ENCODE results near the gene SPRY2. TPM values are rescaled to one million over a fixed set of nuclear protein-coding genes. Genes with fewer than 3 reads are reported as not detected.

The SPRY2 gene
- total RNA-seq, 4 donors from 2014 or later, result 23.0 to 39.5 (median 35.2) TPM

DNA sequence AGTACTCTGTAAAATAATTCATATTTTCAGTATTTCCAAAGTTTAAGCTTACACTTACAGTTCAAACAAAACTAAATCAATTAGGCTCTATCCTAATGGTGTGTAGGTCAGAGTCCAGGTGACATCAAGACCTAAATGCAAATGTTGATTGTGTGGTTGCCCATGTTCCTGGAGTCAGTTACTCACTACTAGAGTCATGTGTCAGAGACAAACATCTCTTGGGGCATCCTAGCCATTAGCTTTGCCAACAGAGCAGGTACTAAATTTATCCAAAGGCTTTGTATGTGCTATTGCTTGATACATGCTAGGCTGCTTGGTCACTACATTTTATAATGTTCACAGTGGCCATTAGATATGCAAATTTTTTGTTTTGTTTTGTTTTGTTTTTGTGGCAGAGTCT is 11.7 kb downstream of the SPRY2 start:
- no peak for DNase-seq (ENCODE audit: low spot score in 2 of 2)
- no peaks in the 10 kb centered on the region for H3K36me3 ChIP-seq
- H3K9me3 ChIP-seq, result no peaks in the 10 kb centered on the region
- TF ChIP-seq POLR2AphosphoS5 (IDR thresholded peaks at IDR 0.05), result no peak
- no peak for TF ChIP-seq EP300 (IDR thresholded peaks at IDR 0.05)
- TF ChIP-seq, protein P1, sequence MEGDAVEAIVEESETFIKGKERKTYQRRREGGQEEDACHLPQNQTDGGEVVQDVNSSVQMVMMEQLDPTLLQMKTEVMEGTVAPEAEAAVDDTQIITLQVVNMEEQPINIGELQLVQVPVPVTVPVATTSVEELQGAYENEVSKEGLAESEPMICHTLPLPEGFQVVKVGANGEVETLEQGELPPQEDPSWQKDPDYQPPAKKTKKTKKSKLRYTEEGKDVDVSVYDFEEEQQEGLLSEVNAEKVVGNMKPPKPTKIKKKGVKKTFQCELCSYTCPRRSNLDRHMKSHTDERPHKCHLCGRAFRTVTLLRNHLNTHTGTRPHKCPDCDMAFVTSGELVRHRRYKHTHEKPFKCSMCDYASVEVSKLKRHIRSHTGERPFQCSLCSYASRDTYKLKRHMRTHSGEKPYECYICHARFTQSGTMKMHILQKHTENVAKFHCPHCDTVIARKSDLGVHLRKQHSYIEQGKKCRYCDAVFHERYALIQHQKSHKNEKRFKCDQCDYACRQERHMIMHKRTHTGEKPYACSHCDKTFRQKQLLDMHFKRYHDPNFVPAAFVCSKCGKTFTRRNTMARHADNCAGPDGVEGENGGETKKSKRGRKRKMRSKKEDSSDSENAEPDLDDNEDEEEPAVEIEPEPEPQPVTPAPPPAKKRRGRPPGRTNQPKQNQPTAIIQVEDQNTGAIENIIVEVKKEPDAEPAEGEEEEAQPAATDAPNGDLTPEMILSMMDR (IDR thresholded peaks at IDR 0.05), result no peak
- no peak for TF ChIP-seq POLR2A (IDR thresholded peaks at IDR 0.05)
- H3K4me3 ChIP-seq, result no peak overlapping the region
- peaks cover 9% of the 10 kb centered on the region for H3K4me1 ChIP-seq
- H3K27me3 ChIP-seq, result no peaks in the 10 kb centered on the region
- H3K27ac ChIP-seq, result no peak overlapping the region

- Histone ChIP-seq H3K4me3 (no peak overlapping the region), H3K36me3 (no peaks in the 10 kb centered on the region), H3K27ac (no peak overlapping the region), H3K9me3 (no peaks in the 10 kb centered on the region), H3K4me1 (no peaks in the 10 kb centered on the region), H3K27me3 (no peaks in the 10 kb centered on the region)
- DNase-seq (ENCODE audit: low spot score in 2 of 2), result no peak
- no peak for TF ChIP-seq EP300 (IDR thresholded peaks at IDR 0.05)
- TF ChIP-seq, protein P1 (IDR thresholded peaks at IDR 0.05), result no peak
- TF ChIP-seq POLR2AphosphoS5 (IDR thresholded peaks at IDR 0.05), result no peak
- TF ChIP-seq POLR2A (IDR thresholded peaks at IDR 0.05), result no peak
- 100% methylated on average over 2 of the region's 2 CpGs for WGBS
Measured at GRCh38 chr13:80319004-80319403, 21.9 kb downstream of the SPRY2 start.

DNA sequence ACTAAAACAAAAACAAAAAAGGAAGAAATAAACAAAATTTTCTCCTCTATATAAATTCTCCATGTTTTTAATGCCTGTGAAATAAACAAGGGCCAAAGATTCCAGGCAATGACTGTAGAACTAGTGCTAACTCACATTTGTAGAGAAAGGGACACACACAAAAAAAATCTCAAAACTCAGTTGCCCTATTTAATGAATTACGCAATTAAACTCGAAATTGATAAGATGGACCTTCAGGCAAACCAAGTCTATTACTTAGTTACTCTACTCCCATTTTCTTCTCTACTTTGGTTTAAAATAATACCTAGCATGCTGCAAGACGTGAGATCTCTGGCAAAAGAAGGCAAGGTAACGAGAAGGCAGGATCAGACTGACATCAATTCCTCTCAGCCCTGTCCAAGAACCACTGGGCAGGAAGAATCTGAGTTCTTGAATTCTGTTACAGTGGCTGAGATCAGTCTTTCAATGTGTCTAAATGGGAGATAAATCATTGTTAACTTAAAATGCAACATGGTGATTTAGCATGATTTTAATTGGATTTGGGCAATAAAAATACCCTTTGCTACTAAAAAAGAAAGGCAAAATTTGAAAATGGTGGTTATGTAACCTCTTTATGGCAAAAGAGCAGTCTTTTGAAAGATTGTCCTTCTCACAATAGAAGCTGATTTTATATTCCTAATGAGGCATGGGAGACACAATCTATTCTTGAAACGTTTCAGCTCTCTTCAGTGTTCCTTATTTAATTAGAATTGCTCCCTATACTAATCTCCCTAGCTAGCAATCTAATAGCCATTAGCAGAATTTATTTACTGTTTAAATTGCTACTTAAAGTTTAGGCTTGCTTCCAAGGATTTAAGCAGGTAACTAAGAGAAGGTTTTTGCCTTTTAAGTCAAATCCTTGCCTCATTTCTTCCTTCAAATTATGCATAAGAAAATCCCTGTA is 25.9 kb downstream of the SPRY2 start:
- H3K4me1 ChIP-seq, result no peaks in the 10 kb centered on the region
- WGBS, result 80% methylated on average over 5 of the region's 5 CpGs
- no peaks in the 10 kb centered on the region for H3K9me3 ChIP-seq
- H3K27me3 ChIP-seq, result no peaks in the 10 kb centered on the region
- DNase-seq (ENCODE audit: low spot score in 2 of 2), result no peak
- H3K36me3 ChIP-seq, result no peaks in the 10 kb centered on the region
- TF ChIP-seq POLR2AphosphoS5 (IDR thresholded peaks at IDR 0.05), result no peak
- TF ChIP-seq, protein P1 (IDR thresholded peaks at IDR 0.05), result no peak
- no peak overlapping the region for H3K4me3 ChIP-seq
- H3K27ac ChIP-seq, result no peak overlapping the region

- WGBS, result 100% methylated on average over 1 of the region's 1 CpG
- H3K9me3 ChIP-seq, result no peaks in the 10 kb centered on the region
- no peaks in the 10 kb centered on the region for H3K4me1 ChIP-seq
- no peak for DNase-seq (ENCODE audit: low spot score in 2 of 2)
- H3K27ac ChIP-seq, result no peak overlapping the region
- no peaks in the 10 kb centered on the region for H3K36me3 ChIP-seq
- no peak overlapping the region for H3K4me3 ChIP-seq
- no peak for TF ChIP-seq EP300 (IDR thresholded peaks at IDR 0.05)
- no peaks in the 10 kb centered on the region for H3K27me3 ChIP-seq
Measured at GRCh38 chr13:80313668-80314256, 27.2 kb downstream of the SPRY2 start.

DNA sequence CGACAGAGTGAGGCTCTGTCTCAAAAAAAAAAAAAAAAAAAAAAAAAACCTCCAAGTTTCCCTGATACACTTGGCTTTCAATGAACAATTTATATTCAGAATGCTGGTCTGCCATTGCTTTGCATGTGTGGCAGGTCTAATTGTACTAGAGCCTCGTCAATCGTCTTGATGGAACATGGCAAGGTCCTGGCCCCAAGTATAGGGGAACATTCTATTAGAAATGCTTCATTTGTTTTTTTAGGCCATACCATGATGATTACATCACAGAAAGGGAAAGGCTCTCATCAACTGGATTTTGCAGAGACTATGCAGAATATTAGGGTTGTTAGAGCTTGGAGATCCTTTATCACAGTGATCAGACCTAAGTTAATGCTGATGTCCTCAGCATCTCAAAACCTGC is 28.0 kb downstream of the SPRY2 start:
- no peaks in the 10 kb centered on the region for H3K36me3 ChIP-seq
- no peaks in the 10 kb centered on the region for H3K9me3 ChIP-seq
- TF ChIP-seq POLR2AphosphoS5 (IDR thresholded peaks at IDR 0.05) (no peak), EP300 (IDR thresholded peaks at IDR 0.05) (no peak), POLR2A (IDR thresholded peaks at IDR 0.05) (no peak)
- TF ChIP-seq, protein P1 (IDR thresholded peaks at IDR 0.05), result no peak
- WGBS, result 91% methylated on average over 3 of the region's 3 CpGs
- no peak overlapping the region for H3K4me3 ChIP-seq
- no peak for DNase-seq (ENCODE audit: low spot score in 2 of 2)
- no peaks in the 10 kb centered on the region for H3K4me1 ChIP-seq
- no peak overlapping the region for H3K27ac ChIP-seq
- H3K27me3 ChIP-seq, result no peaks in the 10 kb centered on the region

All from suprapubic skin (tissue), 4 donors.